GM23338 (cell line): Measurements from ENCODE around the gene ZNF280D. TPM values are rescaled to one million over a fixed set of nuclear protein-coding genes. Genes with fewer than 3 reads are reported as not detected.

Source experiments
- ATAC-seq: fragments of 200-7000 bp; cut with Tn5 transposase; 3 replicates; pipeline ENCODE4 v1.9.1; 2020
- DNase-seq: peaks from one replicate; pipeline ENCODE4 v3.0.0-alpha.2; 2015; ENCODE audit warnings: low spot score
- H2AFZ ChIP-seq: fragments of 200-600 bp; sonication (generic); 2 replicates; pipeline ENCODE4 v1.8.0; 2016; ENCODE audit warnings: antibody characterized with exemption, mild to moderate bottlenecking, moderate library complexity
- H3F3A ChIP-seq: fragments of 200-600 bp; sonication (generic); replicated peaks from 2 replicates; pipeline ENCODE4 v1.8.0; 2017; ENCODE audit warnings: antibody characterized with exemption, mixed run types, low read depth
- H3K27ac ChIP-seq: fragments of 200-600 bp; sonication (generic); 2 replicates; pipeline ENCODE4 v1.6.1; 2016; ENCODE audit warnings: low read depth
- H3K27me3 ChIP-seq: fragments of 200-600 bp; sonication (generic); 2 replicates; pipeline ENCODE4 v1.8.0; 2016; ENCODE audit warnings: mild to moderate bottlenecking, mixed run types, moderate library complexity; ENCODE audit not compliant: insufficient read depth
- H3K36me3 ChIP-seq: fragments of 200-600 bp; sonication (generic); 2 replicates; pipeline ENCODE4 v1.8.0; 2016; ENCODE audit warnings: mild to moderate bottlenecking; ENCODE audit not compliant: insufficient read depth
- H3K4me1 ChIP-seq: fragments of 200-600 bp; sonication (generic); 2 replicates; pipeline ENCODE4 v1.8.0; 2016; ENCODE audit warnings: mild to moderate bottlenecking, moderate library complexity; ENCODE audit not compliant: insufficient read depth
- H3K4me2 ChIP-seq: fragments of 200-600 bp; sonication (generic); 2 replicates; pipeline ENCODE4 v1.7.1; 2017; ENCODE audit warnings: mixed run types
- H3K4me3 ChIP-seq: fragments of 200-600 bp; sonication (generic); 2 replicates; pipeline ENCODE4 v1.6.1; 2016; ENCODE audit warnings: mixed run types
- H3K79me2 ChIP-seq: fragments of 200-600 bp; sonication (generic); replicated peaks from 2 replicates; pipeline ENCODE4 v1.8.0; 2017; ENCODE audit warnings: mild to moderate bottlenecking; ENCODE audit not compliant: insufficient read depth
- H3K9me2 ChIP-seq: fragments of 200-600 bp; sonication (generic); 2 replicates; pipeline ENCODE4 v1.8.0; 2017; ENCODE audit not compliant: insufficient read depth
- H4K20me1 ChIP-seq: fragments of 200-600 bp; sonication (generic); replicated peaks from 2 replicates; pipeline ENCODE4 v1.8.0; 2017; ENCODE audit warnings: mild to moderate bottlenecking; ENCODE audit not compliant: insufficient read depth
- H3K27ac Mint-ChIP-seq: 2 replicates; pipeline ENCODE4 v1.8.0; 2020; ENCODE audit warnings: inconsistent platforms, mild to moderate bottlenecking, moderate library complexity, mixed read lengths
- H3K27me3 Mint-ChIP-seq: 3 replicates; pipeline ENCODE4 v1.8.0; 2022; ENCODE audit warnings: low read depth, mild to moderate bottlenecking, moderate library complexity, mixed read lengths, inconsistent platforms; ENCODE audit not compliant: insufficient read depth, poor library complexity
- H3K36me3 Mint-ChIP-seq: 3 replicates; pipeline ENCODE4 v1.8.0; 2021; ENCODE audit warnings: low read depth, mild to moderate bottlenecking, inconsistent platforms, moderate library complexity, mixed read lengths
- H3K4me1 Mint-ChIP-seq: 3 replicates; pipeline ENCODE4 v1.8.0; 2020; ENCODE audit warnings: mild to moderate bottlenecking, inconsistent platforms, mixed read lengths
- H3K4me3 Mint-ChIP-seq: 3 replicates; pipeline ENCODE4 v1.8.0; 2021; ENCODE audit warnings: moderate library complexity, mild to moderate bottlenecking, inconsistent platforms, mixed read lengths
- H3K9me3 Mint-ChIP-seq: 3 replicates; pipeline ENCODE4 v1.8.0; 2020; ENCODE audit warnings: moderate library complexity, mild to moderate bottlenecking, inconsistent platforms, mixed read lengths
- CREB1 ChIP-seq: fragments of 250-450 bp; sonication (Bioruptor Pico); IDR thresholded peaks from 2 replicates; pipeline ENCODE4 v1.5.0; 2020; ENCODE audit warnings: low read depth, mild to moderate bottlenecking, moderate library complexity
- CTCF ChIP-seq, 2 experiments: fragments of 200-600 bp in 1 of 2; sonication (generic) in 1 of 2; conservative IDR thresholded peaks; 2 replicates each; pipeline versions ENCODE4 v1.5.1 to v1.6.1; 2016 to 2017; ENCODE audit warnings: antibody characterized with exemption in 2 of 2, low read depth in 2 of 2, mild to moderate bottlenecking in 2 of 2, moderate library complexity in 1 of 2
- EZH2 ChIP-seq: fragments of 200-600 bp; sonication (generic); IDR thresholded peaks from one replicate; pipeline ENCODE4 v1.8.0; 2017; ENCODE audit warnings: antibody characterized with exemption, mild to moderate bottlenecking, low read depth; ENCODE audit not compliant: unreplicated experiment
- EZH2phosphoT487 ChIP-seq: fragments of 200-600 bp; sonication (generic); IDR thresholded peaks from one replicate; pipeline ENCODE4 v1.8.1; 2018; ENCODE audit warnings: antibody characterized with exemption; ENCODE audit not compliant: unreplicated experiment
- JUNB ChIP-seq: IDR thresholded peaks from one replicate; pipeline ENCODE4 v1.6.1; 2016; ENCODE audit warnings: antibody characterized with exemption; ENCODE audit not compliant: unreplicated experiment
- NANOG ChIP-seq: IDR thresholded peaks from 2 replicates; pipeline ENCODE4 v1.6.1; 2016; ENCODE audit warnings: antibody characterized with exemption, borderline replicate concordance
- POLR2AphosphoS5 ChIP-seq: IDR thresholded peaks from 2 replicates; pipeline ENCODE4 v1.6.1; 2016; ENCODE audit warnings: antibody characterized with exemption, low read depth
- STAT1 ChIP-seq: IDR thresholded peaks from one replicate; pipeline ENCODE4 v1.6.1; 2016; ENCODE audit warnings: antibody characterized with exemption; ENCODE audit not compliant: unreplicated experiment
- ZNF114 ChIP-seq: fragments of 250-450 bp; sonication (Bioruptor Pico); IDR thresholded peaks from 2 replicates; pipeline ENCODE4 v1.5.0; 2020; ENCODE audit warnings: mild to moderate bottlenecking, moderate library complexity
- ZNF331 ChIP-seq: fragments of 250-450 bp; sonication (Bioruptor Pico); IDR thresholded peaks from 2 replicates; pipeline ENCODE4 v1.5.0; 2020; ENCODE audit warnings: low read depth, mild to moderate bottlenecking, moderate library complexity
- polyA plus RNA-seq: library from polyadenylated mRNA; unstranded; fragments of >200 nt; fragmentation: Nextera tagmentation; extraction: Ambion mirVana; gene quantifications from 2 replicates; pipeline ENCODE4 v1.2.1, GENCODE V29; 2016
- total RNA-seq: library from RNA; depleted of rRNA; stranded (reverse); fragments of >200 nt; shearing (Covaris generic); gene quantifications from 2 replicates; pipeline ENCODE4 v1.2.3, GENCODE V29; 2014
- TF ChIP-seq, protein P1 (sequence below): IDR thresholded peaks from one replicate; pipeline ENCODE4 v1.6.1; 2018; ENCODE audit warnings: antibody characterized with exemption; ENCODE audit not compliant: unreplicated experiment
- TF ChIP-seq, protein P2 (sequence below): fragments of 250-450 bp; sonication (Bioruptor Pico); IDR thresholded peaks from 2 replicates; pipeline ENCODE4 v1.5.0; 2020; ENCODE audit warnings: mild to moderate bottlenecking, moderate library complexity
- TF ChIP-seq, protein P3 (sequence below): IDR thresholded peaks from 2 replicates; pipeline ENCODE4 v1.6.1; 2016; ENCODE audit warnings: antibody characterized with exemption

Gene ZNF280D
- total and polyA plus RNA-seq, 2 experiments from 2014 or later: 23.3 to 32.5 TPM

- H4K20me1 ChIP-seq: no peaks in the 10 kb centered on the region
- H3K4me3 ChIP-seq: no peak overlapping the region
- no peaks in the 10 kb centered on the region for H3K36me3 Mint-ChIP-seq
- H3K9me2 ChIP-seq: no peaks in the 10 kb centered on the region
- H3K4me1 ChIP-seq: no peaks in the 10 kb centered on the region
- no peaks in the 10 kb centered on the region for H3K36me3 ChIP-seq
- no peaks in the 10 kb centered on the region for H3K79me2 ChIP-seq
- no peak overlapping the region for H3K4me3 Mint-ChIP-seq
- no peak for TF ChIP-seq ZNF114 (CRISPR knock-in tag)
- TF ChIP-seq EZH2phosphoT487: no peak
- no peak for TF ChIP-seq CREB1 (CRISPR knock-in tag)
- no peak for TF ChIP-seq EZH2
- TF ChIP-seq, protein P1, sequence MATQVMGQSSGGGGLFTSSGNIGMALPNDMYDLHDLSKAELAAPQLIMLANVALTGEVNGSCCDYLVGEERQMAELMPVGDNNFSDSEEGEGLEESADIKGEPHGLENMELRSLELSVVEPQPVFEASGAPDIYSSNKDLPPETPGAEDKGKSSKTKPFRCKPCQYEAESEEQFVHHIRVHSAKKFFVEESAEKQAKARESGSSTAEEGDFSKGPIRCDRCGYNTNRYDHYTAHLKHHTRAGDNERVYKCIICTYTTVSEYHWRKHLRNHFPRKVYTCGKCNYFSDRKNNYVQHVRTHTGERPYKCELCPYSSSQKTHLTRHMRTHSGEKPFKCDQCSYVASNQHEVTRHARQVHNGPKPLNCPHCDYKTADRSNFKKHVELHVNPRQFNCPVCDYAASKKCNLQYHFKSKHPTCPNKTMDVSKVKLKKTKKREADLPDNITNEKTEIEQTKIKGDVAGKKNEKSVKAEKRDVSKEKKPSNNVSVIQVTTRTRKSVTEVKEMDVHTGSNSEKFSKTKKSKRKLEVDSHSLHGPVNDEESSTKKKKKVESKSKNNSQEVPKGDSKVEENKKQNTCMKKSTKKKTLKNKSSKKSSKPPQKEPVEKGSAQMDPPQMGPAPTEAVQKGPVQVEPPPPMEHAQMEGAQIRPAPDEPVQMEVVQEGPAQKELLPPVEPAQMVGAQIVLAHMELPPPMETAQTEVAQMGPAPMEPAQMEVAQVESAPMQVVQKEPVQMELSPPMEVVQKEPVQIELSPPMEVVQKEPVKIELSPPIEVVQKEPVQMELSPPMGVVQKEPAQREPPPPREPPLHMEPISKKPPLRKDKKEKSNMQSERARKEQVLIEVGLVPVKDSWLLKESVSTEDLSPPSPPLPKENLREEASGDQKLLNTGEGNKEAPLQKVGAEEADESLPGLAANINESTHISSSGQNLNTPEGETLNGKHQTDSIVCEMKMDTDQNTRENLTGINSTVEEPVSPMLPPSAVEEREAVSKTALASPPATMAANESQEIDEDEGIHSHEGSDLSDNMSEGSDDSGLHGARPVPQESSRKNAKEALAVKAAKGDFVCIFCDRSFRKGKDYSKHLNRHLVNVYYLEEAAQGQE: no peak
- TF ChIP-seq POLR2AphosphoS5: no peak
- no peak for TF ChIP-seq STAT1
- no peak for TF ChIP-seq CTCF (conservative IDR thresholded peaks at IDR 0.05; ENCODE audit: low read depth in 2 of 2)
- TF ChIP-seq, protein P2, sequence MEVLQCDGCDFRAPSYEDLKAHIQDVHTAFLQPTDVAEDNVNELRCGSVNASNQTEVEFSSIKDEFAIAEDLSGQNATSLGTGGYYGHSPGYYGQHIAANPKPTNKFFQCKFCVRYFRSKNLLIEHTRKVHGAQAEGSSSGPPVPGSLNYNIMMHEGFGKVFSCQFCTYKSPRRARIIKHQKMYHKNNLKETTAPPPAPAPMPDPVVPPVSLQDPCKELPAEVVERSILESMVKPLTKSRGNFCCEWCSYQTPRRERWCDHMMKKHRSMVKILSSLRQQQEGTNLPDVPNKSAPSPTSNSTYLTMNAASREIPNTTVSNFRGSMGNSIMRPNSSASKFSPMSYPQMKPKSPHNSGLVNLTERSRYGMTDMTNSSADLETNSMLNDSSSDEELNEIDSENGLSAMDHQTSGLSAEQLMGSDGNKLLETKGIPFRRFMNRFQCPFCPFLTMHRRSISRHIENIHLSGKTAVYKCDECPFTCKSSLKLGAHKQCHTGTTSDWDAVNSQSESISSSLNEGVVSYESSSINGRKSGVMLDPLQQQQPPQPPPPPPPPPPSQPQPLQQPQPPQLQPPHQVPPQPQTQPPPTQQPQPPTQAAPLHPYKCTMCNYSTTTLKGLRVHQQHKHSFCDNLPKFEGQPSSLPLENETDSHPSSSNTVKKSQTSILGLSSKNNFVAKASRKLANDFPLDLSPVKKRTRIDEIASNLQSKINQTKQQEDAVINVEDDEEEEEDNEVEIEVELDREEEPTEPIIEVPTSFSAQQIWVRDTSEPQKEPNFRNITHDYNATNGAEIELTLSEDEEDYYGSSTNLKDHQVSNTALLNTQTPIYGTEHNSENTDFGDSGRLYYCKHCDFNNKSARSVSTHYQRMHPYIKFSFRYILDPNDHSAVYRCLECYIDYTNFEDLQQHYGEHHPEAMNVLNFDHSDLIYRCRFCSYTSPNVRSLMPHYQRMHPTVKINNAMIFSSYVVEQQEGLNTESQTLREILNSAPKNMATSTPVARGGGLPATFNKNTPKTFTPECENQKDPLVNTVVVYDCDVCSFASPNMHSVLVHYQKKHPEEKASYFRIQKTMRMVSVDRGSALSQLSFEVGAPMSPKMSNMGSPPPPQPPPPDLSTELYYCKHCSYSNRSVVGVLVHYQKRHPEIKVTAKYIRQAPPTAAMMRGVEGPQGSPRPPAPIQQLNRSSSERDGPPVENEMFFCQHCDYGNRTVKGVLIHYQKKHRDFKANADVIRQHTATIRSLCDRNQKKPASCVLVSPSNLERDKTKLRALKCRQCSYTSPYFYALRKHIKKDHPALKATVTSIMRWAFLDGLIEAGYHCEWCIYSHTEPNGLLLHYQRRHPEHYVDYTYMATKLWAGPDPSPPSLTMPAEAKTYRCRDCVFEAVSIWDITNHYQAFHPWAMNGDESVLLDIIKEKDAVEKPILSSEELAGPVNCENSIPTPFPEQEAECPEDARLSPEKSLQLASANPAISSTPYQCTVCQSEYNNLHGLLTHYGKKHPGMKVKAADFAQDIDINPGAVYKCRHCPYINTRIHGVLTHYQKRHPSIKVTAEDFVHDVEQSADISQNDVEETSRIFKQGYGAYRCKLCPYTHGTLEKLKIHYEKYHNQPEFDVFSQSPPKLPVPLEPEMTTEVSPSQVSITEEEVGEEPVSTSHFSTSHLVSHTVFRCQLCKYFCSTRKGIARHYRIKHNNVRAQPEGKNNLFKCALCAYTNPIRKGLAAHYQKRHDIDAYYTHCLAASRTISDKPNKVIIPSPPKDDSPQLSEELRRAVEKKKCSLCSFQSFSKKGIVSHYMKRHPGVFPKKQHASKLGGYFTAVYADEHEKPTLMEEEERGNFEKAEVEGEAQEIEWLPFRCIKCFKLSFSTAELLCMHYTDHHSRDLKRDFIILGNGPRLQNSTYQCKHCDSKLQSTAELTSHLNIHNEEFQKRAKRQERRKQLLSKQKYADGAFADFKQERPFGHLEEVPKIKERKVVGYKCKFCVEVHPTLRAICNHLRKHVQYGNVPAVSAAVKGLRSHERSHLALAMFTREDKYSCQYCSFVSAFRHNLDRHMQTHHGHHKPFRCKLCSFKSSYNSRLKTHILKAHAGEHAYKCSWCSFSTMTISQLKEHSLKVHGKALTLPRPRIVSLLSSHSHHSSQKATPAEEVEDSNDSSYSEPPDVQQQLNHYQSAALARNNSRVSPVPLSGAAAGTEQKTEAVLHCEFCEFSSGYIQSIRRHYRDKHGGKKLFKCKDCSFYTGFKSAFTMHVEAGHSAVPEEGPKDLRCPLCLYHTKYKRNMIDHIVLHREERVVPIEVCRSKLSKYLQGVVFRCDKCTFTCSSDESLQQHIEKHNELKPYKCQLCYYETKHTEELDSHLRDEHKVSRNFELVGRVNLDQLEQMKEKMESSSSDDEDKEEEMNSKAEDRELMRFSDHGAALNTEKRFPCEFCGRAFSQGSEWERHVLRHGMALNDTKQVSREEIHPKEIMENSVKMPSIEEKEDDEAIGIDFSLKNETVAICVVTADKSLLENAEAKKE (CRISPR knock-in tag): no peak
- no peak for TF ChIP-seq ZNF331 (CRISPR knock-in tag)
- no peak for TF ChIP-seq JUNB
- TF ChIP-seq NANOG: no peak
- TF ChIP-seq, protein P3, sequence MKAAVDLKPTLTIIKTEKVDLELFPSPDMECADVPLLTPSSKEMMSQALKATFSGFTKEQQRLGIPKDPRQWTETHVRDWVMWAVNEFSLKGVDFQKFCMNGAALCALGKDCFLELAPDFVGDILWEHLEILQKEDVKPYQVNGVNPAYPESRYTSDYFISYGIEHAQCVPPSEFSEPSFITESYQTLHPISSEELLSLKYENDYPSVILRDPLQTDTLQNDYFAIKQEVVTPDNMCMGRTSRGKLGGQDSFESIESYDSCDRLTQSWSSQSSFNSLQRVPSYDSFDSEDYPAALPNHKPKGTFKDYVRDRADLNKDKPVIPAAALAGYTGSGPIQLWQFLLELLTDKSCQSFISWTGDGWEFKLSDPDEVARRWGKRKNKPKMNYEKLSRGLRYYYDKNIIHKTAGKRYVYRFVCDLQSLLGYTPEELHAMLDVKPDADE: no peak
- no peak for ATAC-seq
- no peak for DNase-seq
- no peaks in the 10 kb centered on the region for H3K9me3 Mint-ChIP-seq
- H3K4me1 Mint-ChIP-seq: peaks cover 3% of the 10 kb centered on the region
- H3F3A ChIP-seq: no peaks in the 10 kb centered on the region
- H3K27me3 ChIP-seq: no peaks in the 10 kb centered on the region
- H3K27me3 Mint-ChIP-seq: no peaks in the 10 kb centered on the region
- no peak overlapping the region for H2AFZ ChIP-seq
- no peak overlapping the region for H3K4me2 ChIP-seq
- no peak overlapping the region for H3K27ac ChIP-seq
- H3K27ac Mint-ChIP-seq: no peak overlapping the region
Measured at GRCh38 chr15:56759450-56759845, 26.1 kb upstream of the ZNF280D start.
